ENCODE measurements around the gene CD164.

CD164 gene

GRCh38 chr6:109326351-109326750 is 55.9 kb downstream of the CD164 start:
- Histone ChIP-seq H3K9me3 (no peaks in the 10 kb centered on the region), H3K4me1 (no peaks in the 10 kb centered on the region), H3K4me3 (ENCODE audit: low read depth, low read length) (no peak overlapping the region), H3K36me3 (no peaks in the 10 kb centered on the region), H3K27me3 (no peaks in the 10 kb centered on the region)
- DNase-seq: no peak
- TF ChIP-seq, protein P1, sequence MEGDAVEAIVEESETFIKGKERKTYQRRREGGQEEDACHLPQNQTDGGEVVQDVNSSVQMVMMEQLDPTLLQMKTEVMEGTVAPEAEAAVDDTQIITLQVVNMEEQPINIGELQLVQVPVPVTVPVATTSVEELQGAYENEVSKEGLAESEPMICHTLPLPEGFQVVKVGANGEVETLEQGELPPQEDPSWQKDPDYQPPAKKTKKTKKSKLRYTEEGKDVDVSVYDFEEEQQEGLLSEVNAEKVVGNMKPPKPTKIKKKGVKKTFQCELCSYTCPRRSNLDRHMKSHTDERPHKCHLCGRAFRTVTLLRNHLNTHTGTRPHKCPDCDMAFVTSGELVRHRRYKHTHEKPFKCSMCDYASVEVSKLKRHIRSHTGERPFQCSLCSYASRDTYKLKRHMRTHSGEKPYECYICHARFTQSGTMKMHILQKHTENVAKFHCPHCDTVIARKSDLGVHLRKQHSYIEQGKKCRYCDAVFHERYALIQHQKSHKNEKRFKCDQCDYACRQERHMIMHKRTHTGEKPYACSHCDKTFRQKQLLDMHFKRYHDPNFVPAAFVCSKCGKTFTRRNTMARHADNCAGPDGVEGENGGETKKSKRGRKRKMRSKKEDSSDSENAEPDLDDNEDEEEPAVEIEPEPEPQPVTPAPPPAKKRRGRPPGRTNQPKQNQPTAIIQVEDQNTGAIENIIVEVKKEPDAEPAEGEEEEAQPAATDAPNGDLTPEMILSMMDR (IDR thresholded peaks at IDR 0.05; ENCODE audit: low read depth, low read length): no peak

GRCh38 chr6:109325400-109325801 is 56.9 kb downstream of the CD164 start:
- no peaks in the 10 kb centered on the region for H3K36me3 ChIP-seq
- no peak for DNase-seq
- TF ChIP-seq, protein P1 (IDR thresholded peaks at IDR 0.05; ENCODE audit: low read depth, low read length): no peak
- no peaks in the 10 kb centered on the region for H3K27me3 ChIP-seq
- no peaks in the 10 kb centered on the region for H3K4me1 ChIP-seq
- H3K9me3 ChIP-seq: no peaks in the 10 kb centered on the region
- no peak overlapping the region for H3K4me3 ChIP-seq (ENCODE audit: low read depth, low read length)

DNA sequence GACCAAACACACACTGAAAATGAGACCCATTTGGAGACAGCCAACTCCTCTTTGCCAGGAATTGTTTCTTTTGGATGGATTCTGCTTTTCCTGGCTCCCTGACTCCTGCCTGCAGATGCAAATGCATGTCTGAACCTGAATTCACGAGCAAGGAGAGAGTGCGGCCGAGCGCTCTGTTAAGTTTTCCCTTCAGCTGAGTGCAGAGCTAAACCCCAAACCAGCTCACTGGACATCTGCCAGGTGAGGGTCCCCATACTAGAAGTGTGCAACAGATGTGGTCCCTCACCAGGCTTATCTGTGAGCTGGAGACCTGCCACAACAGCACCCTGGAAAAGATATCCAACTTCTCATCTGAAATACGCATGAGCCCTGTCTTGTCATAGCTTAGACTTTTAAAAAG is 59.0 kb downstream of the CD164 start:
- H3K27me3 ChIP-seq: no peaks in the 10 kb centered on the region
- no peak for DNase-seq
- no peaks in the 10 kb centered on the region for H3K9me3 ChIP-seq
- no peaks in the 10 kb centered on the region for H3K36me3 ChIP-seq
- H3K4me3 ChIP-seq (ENCODE audit: low read depth, low read length): no peak overlapping the region
- no peaks in the 10 kb centered on the region for H3K4me1 ChIP-seq
- TF ChIP-seq, protein P1 (IDR thresholded peaks at IDR 0.05; ENCODE audit: low read depth, low read length): no peak

- H3K4me3 ChIP-seq (ENCODE audit: low read depth, low read length): no peak overlapping the region
- no peaks in the 10 kb centered on the region for H3K9me3 ChIP-seq
- no peaks in the 10 kb centered on the region for H3K27me3 ChIP-seq
- TF ChIP-seq, protein P1 (IDR thresholded peaks at IDR 0.05; ENCODE audit: low read depth, low read length): no peak
- H3K4me1 ChIP-seq: no peaks in the 10 kb centered on the region
- DNase-seq: no peak
- H3K36me3 ChIP-seq: no peaks in the 10 kb centered on the region
These were observed 59.4 kb downstream of the CD164 start for GRCh38 chr6:109322825-109323224.

DNA sequence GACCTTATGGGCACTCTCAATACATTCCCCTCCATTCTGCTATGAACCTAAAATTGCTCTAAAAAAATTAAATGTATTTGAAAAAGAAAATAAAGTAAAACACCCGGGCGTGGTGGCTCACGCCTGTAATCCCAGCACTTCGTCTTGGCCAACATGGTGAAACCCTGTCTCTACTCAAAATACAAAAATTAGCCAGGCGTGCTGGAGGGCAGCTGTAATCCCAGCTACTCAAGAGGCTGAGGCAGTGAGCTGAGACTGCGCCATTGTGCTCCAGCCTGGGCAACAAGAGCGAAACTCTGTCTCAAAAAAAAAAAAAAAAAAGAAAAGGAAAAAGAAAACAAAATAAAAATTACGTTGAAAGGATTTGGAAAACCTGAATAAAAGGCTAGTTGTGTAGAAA is 60.5 kb downstream of the CD164 start:
- TF ChIP-seq, protein P1 (IDR thresholded peaks at IDR 0.05; ENCODE audit: low read depth, low read length): no peak
- DNase-seq: no peak
- Histone ChIP-seq H3K4me3 (ENCODE audit: low read depth, low read length) (no peak overlapping the region), H3K4me1 (no peaks in the 10 kb centered on the region), H3K27me3 (no peaks in the 10 kb centered on the region), H3K36me3 (no peaks in the 10 kb centered on the region), H3K9me3 (no peaks in the 10 kb centered on the region)

DNA sequence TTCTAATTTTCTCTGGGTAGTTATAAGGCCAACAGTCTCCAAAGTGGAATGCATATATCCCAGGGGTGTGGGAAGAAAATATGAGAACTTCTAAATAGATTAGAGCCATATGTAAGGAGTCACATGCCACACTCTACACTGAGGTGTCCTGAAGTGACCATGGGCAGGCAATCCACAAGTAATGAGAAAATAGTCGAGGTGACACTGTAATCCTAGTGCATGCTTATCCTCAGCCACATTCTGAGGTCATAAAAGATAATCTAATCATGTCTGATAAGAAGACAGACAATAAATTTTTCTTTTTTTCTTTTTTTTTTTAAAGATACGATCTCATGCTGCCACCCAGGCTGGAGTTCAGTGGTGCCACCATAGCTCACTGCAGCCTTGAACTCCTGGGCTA is 62.2 kb downstream of the CD164 start:
- TF ChIP-seq, protein P1 (IDR thresholded peaks at IDR 0.05; ENCODE audit: low read depth, low read length): no peak
- H3K9me3 ChIP-seq: no peaks in the 10 kb centered on the region
- H3K4me1 ChIP-seq: no peaks in the 10 kb centered on the region
- no peak overlapping the region for H3K4me3 ChIP-seq (ENCODE audit: low read depth, low read length)
- H3K36me3 ChIP-seq: no peaks in the 10 kb centered on the region
- no peaks in the 10 kb centered on the region for H3K27me3 ChIP-seq
- DNase-seq: no peak

Data from BE2C (cell line).